Heart right ventricle (tissue), 16 donors: ENCODE measurements around the gene ARMC12. TPM values are rescaled to one million over a fixed set of nuclear protein-coding genes. Genes with fewer than 3 reads are reported as not detected.

Source experiments
- ATAC-seq, 8 donors: fragments of 200-7000 bp; cut with Tn5 transposase; one replicate each; pipeline ENCODE4 v1.9.1; 2020; ENCODE audit warnings: mild to moderate bottlenecking in 8 of 8, moderate library complexity in 8 of 8, moderate number of reproducible peaks in 1 of 8
- DNase-seq, 2 donors: peaks; one replicate each; pipeline ENCODE4 v3.0.0-alpha.2; 2020
- H3K27ac ChIP-seq, 10 donors: fragments of 200-600 bp; sonication (generic) in 2 of 10; one replicate each; pipeline versions ENCODE4 v1.5.0 to v1.8.0; 2020 to 2022; ENCODE audit warnings: mild to moderate bottlenecking in 3 of 10
- H3K27me3 ChIP-seq, 7 donors: fragments of 200-600 bp; one replicate each; pipeline ENCODE4 v1.8.0; 2021 to 2022; ENCODE audit warnings: mild to moderate bottlenecking in 2 of 7
- H3K36me3 ChIP-seq, 9 donors: fragments of 200-600 bp; sonication (generic) in 1 of 9; one replicate each; pipeline versions ENCODE4 v1.5.0 to v1.8.0; 2020 to 2022; ENCODE audit warnings: mild to moderate bottlenecking in 2 of 9
- H3K4me1 ChIP-seq, 9 donors: fragments of 200-600 bp; sonication (generic) in 1 of 9; one replicate each; pipeline versions ENCODE4 v1.5.0 to v1.8.0; 2020 to 2022; ENCODE audit warnings: mild to moderate bottlenecking in 4 of 9
- H3K4me3 ChIP-seq, 10 donors: fragments of 200-600 bp; sonication (generic) in 2 of 10; one replicate each; pipeline versions ENCODE4 v1.5.0 to v1.8.0; 2020 to 2022; ENCODE audit warnings: mild to moderate bottlenecking in 7 of 10, moderate library complexity in 2 of 10
- H3K9me3 ChIP-seq, 11 donors: fragments of 200-600 bp in 10 of 11; sonication (generic) in 2 of 11; one replicate each; pipeline versions ENCODE4 v1.5.0 to v1.8.0; 2013 to 2022; ENCODE audit warnings: mild to moderate bottlenecking in 2 of 11, control low read depth in 1 of 11, moderate library complexity in 1 of 11
- CTCF ChIP-seq, 9 donors: fragments of 200-600 bp; sonication (generic) in 2 of 9; IDR thresholded peaks; one replicate each; pipeline versions ENCODE4 v1.5.0 to v1.8.0; 2021 to 2022; ENCODE audit warnings: antibody characterized with exemption in 9 of 9, mild to moderate bottlenecking in 5 of 9, moderate library complexity in 1 of 9
- WGBS, 2 donors: extraction: QIAGEN DNeasy Blood & Tissue Kit; methylation state at CpG; one replicate each; pipeline ENCODE4 v1.1.7; 2013; ENCODE audit warnings: inconsistent platforms in 1 of 2; 5-methylcytosine and 5-hydroxymethylcytosine counted together
- intact Hi-C, 10 donors: fragments of 100-400 bp; cut with DNase I; formaldehyde crosslinking; loops; one replicate each; pipeline versions ENCODE4 v1.11.1 to v1.14.2; 2022
- polyA plus RNA-seq, 2 donors: library from polyadenylated mRNA; stranded (reverse); fragments of 200-250 nt; gene quantifications; one replicate each; pipeline ENCODE4 v1.2.3, GENCODE V29; 2013
- total RNA-seq, 10 donors: library from RNA; stranded (reverse); fragmentation: NEBNext Ultra II Directional in 3 of 10; extraction: Animal tissue kit (Norgen Biotek cat#: 25700) in 3 of 10; gene quantifications; one replicate each; pipeline versions ENCODE4 v1.2.1 to v1.2.4, GENCODE V29; 2021 to 2023
- donor health status: Arrhythmogenic right ventricular cardiomyopathy.
- donor health status: ischemic (EF 13 %, LVEDD 7.1; RV severe dilation, severe dysfunction).
- donor health status: healthy with polysubstance abuse.
- donor health status: DM: no; HTN: yes; CAD: no.
- donor health status: DM: no; HTN: no; CAD: no.
- donor health status: ischemic (EF 25% LVEDD 6.9; RV normal size, moderate dysfunction).
- donor health status: ischemic (EF 25% LVEDD 5.7; RV mildly dilated, moderate dysfunction).
- donor health status: healthy.
- donor health status: DM: yes; HTN: yes; CAD: no.
- donor health status: Ischemic cardiomyopathy.
- donor health status: ischemic (EF 35%, LVEDD 5.7; RV mildly dilated, moderate dysfunction).
- donor health status: nonischemic (EF 11% LVEDD 7.7; RV severe dilation, severe dysfunction).
- donor health status: DM: yes; HTN: yes; CAD: no.
- donor health status: PGD.
- donor health status: ischemic (EF 29% LVEDD 5.4; RV normal size, mild dysfunction).
- donor health status: nonischemic (EF 23%, LVEDD 6.1; RV moderate dilation, normal function).

Gene ARMC12
- total and polyA plus RNA-seq, 12 donors: 0.16 to 0.95 (median 0.24) TPM; not detected in 6

GRCh38 chr6:35724059-35724458, 12.8 kb upstream of the ARMC12 start:
- Histone ChIP-seq H3K4me3 (no peak overlapping the region), H3K27ac (peak overlapping the region in 7 of 10 donors; percentile 1 to 100 (median 27)), H3K36me3 (no peaks in the 10 kb centered on the region), H3K4me1 (peaks cover 39 to 93% (median 71%) of the 10 kb centered on the region in 9 donors), H3K9me3 (no peaks in the 10 kb centered on the region), H3K27me3 (no peaks in the 10 kb centered on the region)
- no peak for DNase-seq
- no peak for TF ChIP-seq CTCF (IDR thresholded peaks at IDR 0.05)
- no peak for ATAC-seq
- intact Hi-C loops: loop anchor here in 1 of 10 donors (2.0 kb wide), 1 partner anchor 35 kb away; the partner anchor contains the start of gene FKBP5
- WGBS, 2 donors: 87 to 90% methylated on average over 4 of the region's 4 CpGs

GRCh38 chr6:35724471-35724870, 12.4 kb upstream of the ARMC12 start:
- Histone ChIP-seq H3K4me3 (no peak overlapping the region), H3K36me3 (no peaks in the 10 kb centered on the region), H3K27ac (peak overlapping the region in 5 of 10 donors; percentile 1 to 100 (median 100)), H3K9me3 (no peaks in the 10 kb centered on the region), H3K27me3 (no peaks in the 10 kb centered on the region), H3K4me1 (peaks cover 38 to 93% (median 71%) of the 10 kb centered on the region in 9 donors)
- 89 to 93% methylated on average over 2 of the region's 2 CpGs for WGBS, 2 donors
- intact Hi-C loops: loop anchor here in 1 of 10 donors (2.0 kb wide), 1 partner anchor 36 kb away; the partner anchor contains the start of gene FKBP5
- no peak for TF ChIP-seq CTCF (IDR thresholded peaks at IDR 0.05)
- no peak for DNase-seq
- no peak for ATAC-seq

- H3K27me3 ChIP-seq: no peaks in the 10 kb centered on the region
- H3K4me3 ChIP-seq: no peak overlapping the region
- H3K27ac ChIP-seq: peak overlapping the region; percentile 59 to 100 (median 98)
- no peaks in the 10 kb centered on the region for H3K9me3 ChIP-seq
- no peak for ATAC-seq
- intact Hi-C loops: loop anchor here in 5 of 10 donors (2.0 to 5.0 kb wide), 3 partner anchors 33 to 38 kb away; partner anchors contain the start of gene FKBP5 (in 4 of the 5)
- WGBS, 2 donors: 57 to 68% methylated on average over 5 of the region's 5 CpGs
- H3K36me3 ChIP-seq: no peaks in the 10 kb centered on the region
- no peak for DNase-seq
- TF ChIP-seq CTCF (IDR thresholded peaks at IDR 0.05): no peak
- peaks cover 31 to 93% (median 67%) of the 10 kb centered on the region in 9 donors for H3K4me1 ChIP-seq
These were observed 11.6 kb upstream of the ARMC12 start for GRCh38 chr6:35725081-35725708.

- TF ChIP-seq CTCF (IDR thresholded peaks at IDR 0.05): no peak
- Histone ChIP-seq H3K27ac (peak overlapping the region; percentile 59 to 100 (median 98)), H3K36me3 (no peaks in the 10 kb centered on the region), H3K9me3 (no peaks in the 10 kb centered on the region), H3K27me3 (no peaks in the 10 kb centered on the region), H3K4me1 (peaks cover 27 to 93% (median 63%) of the 10 kb centered on the region in 9 donors), H3K4me3 (no peak overlapping the region)
- peak; percentile 13 to 57 for DNase-seq
- 30 to 34% methylated on average over 11 of the region's 11 CpGs for WGBS, 2 donors
- intact Hi-C loops: loop anchor here in 6 of 10 donors (2.0 to 5.0 kb wide), 3 partner anchors 34 to 39 kb away; partner anchors contain the start of gene FKBP5 (in 5 of the 6)
- peak in 5 of 8 donors; percentile 23 to 64 (median 30) for ATAC-seq
These were observed 11.0 kb upstream of the ARMC12 start for GRCh38 chr6:35725721-35726438.
